Type B pancreatic cell (in vitro differentiated cells): ENCODE results near the gene ARHGEF1. TPM values are rescaled to one million over a fixed set of nuclear protein-coding genes. Genes with fewer than 3 reads are reported as not detected.

Source experiments
- DNase-seq: peaks from one replicate; pipeline ENCODE4 v3.0.0; 2021; ENCODE audit warnings: mixed read lengths; ENCODE audit not compliant: unreplicated experiment; ENCODE audit errors: extremely low spot score
- H3K27ac Mint-ChIP-seq: 2 replicates; pipeline ENCODE4 v1.8.0; 2021; ENCODE audit warnings: mild to moderate bottlenecking, mixed read lengths
- H3K27me3 Mint-ChIP-seq: 2 replicates; pipeline ENCODE4 v1.8.0; 2021; ENCODE audit warnings: mixed read lengths
- H3K36me3 Mint-ChIP-seq: 2 replicates; pipeline ENCODE4 v1.8.0; 2021; ENCODE audit warnings: mixed read lengths
- H3K4me1 Mint-ChIP-seq: one replicate; pipeline ENCODE4 v1.8.0; 2021; ENCODE audit warnings: mixed read lengths; ENCODE audit not compliant: unreplicated experiment
- H3K4me3 Mint-ChIP-seq: 2 replicates; pipeline ENCODE4 v1.8.0; 2021; ENCODE audit warnings: mild to moderate bottlenecking, mixed read lengths
- H3K9me3 Mint-ChIP-seq: 2 replicates; pipeline ENCODE4 v1.8.0; 2021; ENCODE audit warnings: mixed read lengths
- CTCF ChIP-seq: fragments of 200-600 bp; sonication (generic); conservative IDR thresholded peaks from 2 replicates; pipeline ENCODE4 v1.5.0; 2021; ENCODE audit warnings: antibody characterized with exemption, mild to moderate bottlenecking
- total RNA-seq: library from RNA; stranded (reverse); gene quantifications from 2 replicates; pipeline ENCODE4 v1.2.1, GENCODE V29; 2021; ENCODE audit warnings: low replicate concordance

The ARHGEF1 gene
- total RNA-seq, 1 donor from 2014 or later: 58.9 TPM

- DNase-seq: no peak
- no peaks in the 10 kb centered on the region for H3K9me3 Mint-ChIP-seq
- H3K4me3 Mint-ChIP-seq: no peak overlapping the region
- no peaks in the 10 kb centered on the region for H3K4me1 Mint-ChIP-seq
- no peak for TF ChIP-seq CTCF
- peak overlapping the region; percentile 34 for H3K27ac Mint-ChIP-seq
- peaks cover 9% of the 10 kb centered on the region for H3K36me3 Mint-ChIP-seq
- H3K27me3 Mint-ChIP-seq: peaks cover 18% of the 10 kb centered on the region
Measured at GRCh38 chr19:41906271-41906670, 23.3 kb downstream of the ARHGEF1 start.

- Mint-ChIP-seq H3K4me1 (no peaks in the 10 kb centered on the region), H3K27ac (no peak overlapping the region)
- TF ChIP-seq CTCF: no peak
Measured at GRCh38 chr19:41906916-41907680, 24.1 kb downstream of the ARHGEF1 start.

GRCh38 chr19:41907994-41908615 is 25.1 kb downstream of the ARHGEF1 start:
- Mint-ChIP-seq H3K27ac (no peak overlapping the region), H3K36me3 (peaks cover 9% of the 10 kb centered on the region), H3K9me3 (no peaks in the 10 kb centered on the region), H3K4me3 (no peak overlapping the region), H3K27me3 (peaks cover 36% of the 10 kb centered on the region), H3K4me1 (no peaks in the 10 kb centered on the region)
- no peak for TF ChIP-seq CTCF
- no peak for DNase-seq

More at GRCh38 chr19:41906916-41907680, 24.1 kb downstream of the ARHGEF1 start:
- H3K36me3 Mint-ChIP-seq: peaks cover 9% of the 10 kb centered on the region
- H3K27me3 Mint-ChIP-seq: peaks cover 26% of the 10 kb centered on the region
- H3K9me3 Mint-ChIP-seq: no peaks in the 10 kb centered on the region
- H3K4me3 Mint-ChIP-seq: no peak overlapping the region
- DNase-seq: no peak

- Mint-ChIP-seq H3K27ac (no peak overlapping the region), H3K4me3 (no peak overlapping the region), H3K36me3 (peaks cover 9% of the 10 kb centered on the region), H3K27me3 (peaks cover 44% of the 10 kb centered on the region), H3K4me1 (no peaks in the 10 kb centered on the region), H3K9me3 (no peaks in the 10 kb centered on the region)
- no peak for TF ChIP-seq CTCF
- no peak for DNase-seq
Measured at GRCh38 chr19:41908724-41909464, 25.9 kb downstream of the ARHGEF1 start.

- H3K27ac Mint-ChIP-seq: no peak overlapping the region
- H3K9me3 Mint-ChIP-seq: no peaks in the 10 kb centered on the region
- H3K4me3 Mint-ChIP-seq: no peak overlapping the region
- H3K4me1 Mint-ChIP-seq: no peaks in the 10 kb centered on the region
- H3K27me3 Mint-ChIP-seq: peaks cover 50% of the 10 kb centered on the region
- DNase-seq: no peak
- peaks cover 4% of the 10 kb centered on the region for H3K36me3 Mint-ChIP-seq
- TF ChIP-seq CTCF: no peak
Measured at GRCh38 chr19:41909706-41910105, 26.7 kb downstream of the ARHGEF1 start.
